IPS-18c (cell line): ENCODE measurements around the gene SNRPB2.

Experiments used
- H3K4me3 ChIP-seq: 2 replicates; pipeline ENCODE4 v1.7.0; 2013; ENCODE audit warnings: low read depth, mild to moderate bottlenecking, low read length, moderate library complexity; ENCODE audit not compliant: insufficient read depth
- H3K9me3 ChIP-seq: one replicate; pipeline ENCODE4 v1.6.1; 2013; ENCODE audit warnings: mild to moderate bottlenecking, low read length, moderate library complexity; ENCODE audit not compliant: control insufficient read depth, insufficient read depth

SNRPB2 gene

GRCh38 chr20:16760431-16761304 lies 30.8 kb downstream of the SNRPB2 start:
- H3K9me3 ChIP-seq: peaks cover 3% of the 10 kb centered on the region
- H3K4me3 ChIP-seq: no peak overlapping the region

- Histone ChIP-seq H3K9me3 (peaks cover 3% of the 10 kb centered on the region), H3K4me3 (no peak overlapping the region)
Observed at GRCh38 chr20:16761305-16761829, 31.5 kb downstream of the SNRPB2 start.

- Histone ChIP-seq H3K4me3 (no peak overlapping the region), H3K9me3 (no peaks in the 10 kb centered on the region)
Observed at GRCh38 chr20:16764560-16764959, 34.7 kb downstream of the SNRPB2 start.

DNA sequence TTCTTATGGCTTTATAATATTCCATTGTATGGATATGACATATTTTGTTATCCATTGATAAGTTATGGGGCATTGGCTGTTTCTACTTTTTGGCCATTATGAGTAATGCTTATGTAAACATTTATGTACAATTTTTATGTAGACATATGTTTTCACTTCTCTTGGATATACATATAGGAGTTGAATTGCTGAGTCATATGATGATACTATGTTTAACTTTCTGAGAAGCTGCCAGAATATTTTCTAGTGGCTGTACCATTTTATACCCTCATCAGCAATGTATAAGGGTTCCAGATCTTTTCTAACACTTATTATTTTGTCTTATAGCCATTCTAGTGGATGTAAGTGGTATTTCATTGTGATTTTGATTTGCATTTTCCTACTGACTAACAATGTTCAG lies 41.4 kb downstream of the SNRPB2 start:
- Histone ChIP-seq H3K4me3 (no peak overlapping the region), H3K9me3 (no peaks in the 10 kb centered on the region)

GRCh38 chr20:16775961-16776360 lies 46.1 kb downstream of the SNRPB2 start:
- no peak overlapping the region for H3K4me3 ChIP-seq
- H3K9me3 ChIP-seq: no peaks in the 10 kb centered on the region

DNA sequence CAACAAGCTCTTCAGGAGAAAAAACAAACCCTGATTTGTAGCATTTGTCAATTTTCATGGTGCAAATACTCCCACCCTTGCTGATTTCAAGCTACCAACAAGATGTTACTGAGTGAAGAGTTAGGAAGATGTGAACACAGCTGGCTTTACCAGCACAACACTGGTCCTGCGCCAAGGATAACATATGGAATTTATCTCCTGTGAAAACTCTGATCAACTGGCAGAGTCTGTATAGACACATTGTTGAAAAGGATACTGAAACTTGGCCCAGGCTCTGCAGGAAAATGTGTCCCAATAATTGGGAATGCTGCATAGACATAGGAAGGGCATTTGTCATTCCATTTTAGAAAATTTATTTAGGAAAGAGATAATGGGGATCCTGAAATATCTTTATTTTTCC lies 47.3 kb downstream of the SNRPB2 start:
- Histone ChIP-seq H3K4me3 (no peak overlapping the region), H3K9me3 (no peaks in the 10 kb centered on the region)

GRCh38 chr20:16778159-16778558 lies 48.3 kb downstream of the SNRPB2 start:
- H3K4me3 ChIP-seq: no peak overlapping the region
- no peaks in the 10 kb centered on the region for H3K9me3 ChIP-seq

DNA sequence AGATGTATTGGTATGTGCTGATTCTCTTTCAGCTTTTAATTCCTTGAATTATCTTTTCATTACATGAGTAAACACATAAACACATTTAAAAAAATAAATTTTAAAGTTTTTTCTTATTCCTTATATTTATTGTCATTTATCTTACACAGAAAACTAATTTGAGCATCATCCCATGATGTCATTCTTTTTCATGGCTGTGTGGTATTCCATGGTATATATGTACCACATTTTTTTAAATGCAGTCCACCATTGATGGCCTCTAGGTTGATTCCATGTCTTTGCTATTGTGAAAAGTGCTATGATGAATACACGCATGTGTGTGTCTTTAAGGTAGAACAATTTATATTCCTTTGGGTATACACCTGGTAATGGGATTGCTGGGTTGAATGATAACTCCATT lies 51.7 kb downstream of the SNRPB2 start:
- H3K4me3 ChIP-seq: no peak overlapping the region
- no peaks in the 10 kb centered on the region for H3K9me3 ChIP-seq

DNA sequence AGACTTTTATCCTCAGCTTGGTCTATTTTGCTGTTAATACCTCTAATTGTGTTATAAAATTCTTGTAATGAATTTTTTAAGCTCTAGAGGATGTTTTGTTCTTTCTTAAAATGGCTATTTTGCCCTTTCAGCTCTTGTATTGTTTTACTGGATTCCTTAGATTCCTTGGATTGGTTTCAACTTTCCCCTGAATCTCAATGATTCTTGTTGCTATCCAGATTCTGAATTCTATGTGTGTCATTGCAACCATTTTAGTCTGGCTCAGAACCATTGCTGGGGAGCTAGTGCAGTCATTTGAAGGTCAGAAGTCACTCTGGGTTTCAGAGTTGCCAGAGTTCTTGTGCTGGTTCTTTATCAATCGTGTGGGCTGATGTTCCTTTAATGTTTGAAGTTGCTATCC lies 55.4 kb downstream of the SNRPB2 start:
- no peak overlapping the region for H3K4me3 ChIP-seq
- H3K9me3 ChIP-seq: no peaks in the 10 kb centered on the region
